ENCODE measurements around the gene CD276. TPM values are rescaled to one million over a fixed set of nuclear protein-coding genes. Genes with fewer than 3 reads are reported as not detected.

Gene CD276
- total RNA-seq, 1 experiment from 2014 or later, result 133 TPM

DNA sequence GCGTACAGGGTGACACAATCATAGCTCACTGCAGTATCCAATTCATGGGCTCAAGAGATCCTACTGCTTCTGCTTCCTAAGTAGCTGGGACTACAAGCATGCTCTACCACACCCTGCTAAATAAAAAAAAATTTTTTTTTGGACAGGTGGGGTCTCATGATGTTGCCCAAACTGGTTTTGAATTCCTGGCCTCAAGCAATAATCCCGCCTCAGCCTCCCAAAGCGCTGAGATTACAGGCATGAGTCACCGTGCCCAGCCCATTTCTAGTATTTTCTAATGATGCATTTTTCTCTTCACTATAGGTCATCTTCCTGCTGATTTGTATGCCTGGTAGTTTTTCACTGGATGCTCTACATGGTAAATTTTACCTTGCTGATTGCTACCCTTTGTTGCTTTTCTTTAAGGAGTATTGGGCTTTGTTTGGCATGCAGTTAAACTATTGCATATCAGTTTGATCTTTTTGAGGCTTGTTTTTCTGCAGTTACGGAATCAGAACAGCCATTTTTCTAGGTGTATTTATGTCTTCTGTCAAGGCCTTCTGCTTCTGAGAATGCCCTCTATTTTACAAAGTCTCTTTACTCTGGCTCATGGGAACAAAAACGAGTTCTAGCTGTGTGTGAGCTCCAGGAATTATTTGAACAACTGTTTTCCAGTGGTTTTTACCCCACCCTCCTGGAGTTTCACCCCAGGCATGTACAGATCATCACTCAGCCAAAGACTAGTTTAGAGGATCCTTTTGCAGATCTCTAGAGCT is 36.7 kb upstream of the CD276 start:
- Histone ChIP-seq H3K4me2 (ENCODE audit: insufficient read depth, insufficient read length, low read length) (no peak overlapping the region), H4K5ac (ENCODE audit: insufficient read length, low read depth, low read length) (no peak overlapping the region), H3K79me2 (ENCODE audit: insufficient read depth, low read length) (no peaks in the 10 kb centered on the region), H3K4ac (ENCODE audit: low read depth, low read length) (no peak overlapping the region), H4K91ac (ENCODE audit: insufficient read length, low read depth, low read length) (no peak overlapping the region), H2BK120ac (ENCODE audit: low read depth, low read length, poor library complexity, severe bottlenecking) (no peak overlapping the region), H3K79me1 (ENCODE audit: insufficient read depth, low read depth, low read length, poor library complexity, severe bottlenecking) (no peaks in the 10 kb centered on the region), H3K23me2 (ENCODE audit: insufficient read length, low read depth, low read length, poor library complexity, severe bottlenecking) (no peaks in the 10 kb centered on the region), H3K14ac (ENCODE audit: insufficient read depth, low read length) (no peak overlapping the region), H2BK20ac (ENCODE audit: low read depth, low read length, poor library complexity, severe bottlenecking) (no peak overlapping the region), H2AFZ (ENCODE audit: low read length) (no peak overlapping the region), H3K27ac (ENCODE audit: insufficient read length, low read depth, low read length) (no peak overlapping the region), H4K8ac (replicated peaks; ENCODE audit: insufficient read length, low read depth, low read length) (no peak overlapping the region), H3K9me3 (ENCODE audit: control insufficient read depth, low read depth, low read length) (no peaks in the 10 kb centered on the region), H3T11ph (ENCODE audit: low read length) (no peak overlapping the region), H3K56ac (ENCODE audit: insufficient read length, low read depth, low read length) (no peak overlapping the region), H3K9ac (ENCODE audit: extremely low read depth, insufficient read length, low read length) (no peak overlapping the region), H2BK5ac (ENCODE audit: insufficient read length, low read length) (no peak overlapping the region), H3K18ac (ENCODE audit: insufficient read length, low read depth, low read length) (no peak overlapping the region), H3K27me3 (ENCODE audit: insufficient read depth, low read length) (no peaks in the 10 kb centered on the region), H2AK5ac (ENCODE audit: insufficient read length, low read length) (no peak overlapping the region), H2BK15ac (ENCODE audit: low read depth, low read length) (no peak overlapping the region), H2BK12ac (ENCODE audit: insufficient read length, low read depth, low read length) (no peak overlapping the region), H4K20me1 (ENCODE audit: control insufficient read depth, insufficient read depth, insufficient read length) (no peaks in the 10 kb centered on the region), H3K4me1 (ENCODE audit: insufficient read depth, low read length) (no peaks in the 10 kb centered on the region), H3K23ac (ENCODE audit: insufficient read length, low read depth, low read length) (no peak overlapping the region)
- Mint-ChIP-seq H3K4me3 (no peak overlapping the region), H3K27ac (no peak overlapping the region), H3K27me3 (ENCODE audit: low read depth) (peaks cover 10% of the 10 kb centered on the region), H3K4me1 (peaks cover 3 to 5% of the 10 kb centered on the region in 2 experiments; a peak in 1 of 4 replicates), H3K36me3 (ENCODE audit: insufficient read depth in 1 of 3, low read depth in 3 of 3) (no peaks in the 10 kb centered on the region), H3K9me3 (no peaks in the 10 kb centered on the region; a peak in 1 of 5 replicates)
- TF ChIP-seq, protein P1, sequence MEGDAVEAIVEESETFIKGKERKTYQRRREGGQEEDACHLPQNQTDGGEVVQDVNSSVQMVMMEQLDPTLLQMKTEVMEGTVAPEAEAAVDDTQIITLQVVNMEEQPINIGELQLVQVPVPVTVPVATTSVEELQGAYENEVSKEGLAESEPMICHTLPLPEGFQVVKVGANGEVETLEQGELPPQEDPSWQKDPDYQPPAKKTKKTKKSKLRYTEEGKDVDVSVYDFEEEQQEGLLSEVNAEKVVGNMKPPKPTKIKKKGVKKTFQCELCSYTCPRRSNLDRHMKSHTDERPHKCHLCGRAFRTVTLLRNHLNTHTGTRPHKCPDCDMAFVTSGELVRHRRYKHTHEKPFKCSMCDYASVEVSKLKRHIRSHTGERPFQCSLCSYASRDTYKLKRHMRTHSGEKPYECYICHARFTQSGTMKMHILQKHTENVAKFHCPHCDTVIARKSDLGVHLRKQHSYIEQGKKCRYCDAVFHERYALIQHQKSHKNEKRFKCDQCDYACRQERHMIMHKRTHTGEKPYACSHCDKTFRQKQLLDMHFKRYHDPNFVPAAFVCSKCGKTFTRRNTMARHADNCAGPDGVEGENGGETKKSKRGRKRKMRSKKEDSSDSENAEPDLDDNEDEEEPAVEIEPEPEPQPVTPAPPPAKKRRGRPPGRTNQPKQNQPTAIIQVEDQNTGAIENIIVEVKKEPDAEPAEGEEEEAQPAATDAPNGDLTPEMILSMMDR (conservative IDR thresholded peaks at IDR 0.05), result no peak
- no CpG with 5 or more reads among the region's 6 CpGs for WGBS (ENCODE audit: extremely low coverage, insufficient read length, low lambda C conversion rate)
- DNase-seq, result no peak
